Uterus (tissue), 2 donors: Measurements from ENCODE around the gene ING2.

Experiments used
- POLR2A ChIP-seq, 2 donors: fragments of 450-650 bp; IDR thresholded peaks; one replicate each; pipeline ENCODE4 v1.6.1; 2016; ENCODE audit warnings: antibody characterized with exemption in 2 of 2, mild to moderate bottlenecking in 1 of 2, moderate library complexity in 1 of 2
- TF ChIP-seq, protein P1 (sequence below), 4 experiments: fragments of 200-600 bp in 2 of 4; fragments of 450-650 bp in 2 of 4; sonication (generic) in 2 of 4; IDR thresholded peaks; one replicate each; pipeline ENCODE4 v1.5.1; 2016 to 2019; ENCODE audit warnings: antibody characterized with exemption in 4 of 4, mild to moderate bottlenecking in 2 of 4, moderate library complexity in 1 of 4

DNA sequence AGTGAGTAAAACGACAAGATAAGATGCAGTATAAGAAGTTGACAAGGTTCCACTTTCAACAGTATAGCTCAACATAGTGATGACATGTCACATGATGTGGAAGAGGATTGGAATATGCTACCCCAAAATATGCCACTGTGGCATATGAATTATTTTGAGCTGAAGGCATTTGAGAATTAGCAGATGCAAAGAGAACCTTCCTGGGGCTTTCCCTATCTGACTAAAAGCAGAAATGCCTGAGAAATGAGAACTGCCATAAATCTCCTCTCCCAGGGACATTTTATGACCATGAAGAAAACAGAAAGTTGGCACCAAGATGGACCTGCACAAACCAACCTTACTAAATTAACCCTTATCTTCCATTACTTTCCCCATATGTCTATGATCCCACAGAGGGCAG is 35.6 kb upstream of the ING2 start:
- TF ChIP-seq, protein P1, sequence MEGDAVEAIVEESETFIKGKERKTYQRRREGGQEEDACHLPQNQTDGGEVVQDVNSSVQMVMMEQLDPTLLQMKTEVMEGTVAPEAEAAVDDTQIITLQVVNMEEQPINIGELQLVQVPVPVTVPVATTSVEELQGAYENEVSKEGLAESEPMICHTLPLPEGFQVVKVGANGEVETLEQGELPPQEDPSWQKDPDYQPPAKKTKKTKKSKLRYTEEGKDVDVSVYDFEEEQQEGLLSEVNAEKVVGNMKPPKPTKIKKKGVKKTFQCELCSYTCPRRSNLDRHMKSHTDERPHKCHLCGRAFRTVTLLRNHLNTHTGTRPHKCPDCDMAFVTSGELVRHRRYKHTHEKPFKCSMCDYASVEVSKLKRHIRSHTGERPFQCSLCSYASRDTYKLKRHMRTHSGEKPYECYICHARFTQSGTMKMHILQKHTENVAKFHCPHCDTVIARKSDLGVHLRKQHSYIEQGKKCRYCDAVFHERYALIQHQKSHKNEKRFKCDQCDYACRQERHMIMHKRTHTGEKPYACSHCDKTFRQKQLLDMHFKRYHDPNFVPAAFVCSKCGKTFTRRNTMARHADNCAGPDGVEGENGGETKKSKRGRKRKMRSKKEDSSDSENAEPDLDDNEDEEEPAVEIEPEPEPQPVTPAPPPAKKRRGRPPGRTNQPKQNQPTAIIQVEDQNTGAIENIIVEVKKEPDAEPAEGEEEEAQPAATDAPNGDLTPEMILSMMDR (IDR thresholded peaks at IDR 0.05) = no peak
- no peak for TF ChIP-seq POLR2A (IDR thresholded peaks at IDR 0.05)
